Measurements from ENCODE around the gene PLCL1.

Gene PLCL1

DNA sequence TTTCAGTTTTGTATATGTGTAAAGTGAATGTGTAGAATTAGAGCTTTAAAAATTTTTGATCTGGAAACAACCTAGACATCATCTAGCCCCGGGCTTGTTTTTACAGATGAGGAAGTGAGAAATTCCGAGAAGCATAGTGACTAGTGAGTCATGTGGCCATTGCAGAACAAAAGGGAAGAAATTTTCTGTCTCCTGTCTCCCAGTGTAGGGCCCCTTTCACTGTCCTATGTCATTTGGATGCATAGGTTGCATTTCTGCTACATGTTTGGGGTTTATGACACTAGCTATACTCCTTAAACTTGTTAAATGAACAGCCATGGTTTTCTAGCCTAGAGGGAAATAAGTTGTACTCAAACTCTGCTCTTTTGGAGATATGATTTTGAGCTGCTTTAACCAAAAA lies 84.6 kb downstream of the PLCL1 start:
- DNase-seq = peak; percentile 91 to 97

DNA sequence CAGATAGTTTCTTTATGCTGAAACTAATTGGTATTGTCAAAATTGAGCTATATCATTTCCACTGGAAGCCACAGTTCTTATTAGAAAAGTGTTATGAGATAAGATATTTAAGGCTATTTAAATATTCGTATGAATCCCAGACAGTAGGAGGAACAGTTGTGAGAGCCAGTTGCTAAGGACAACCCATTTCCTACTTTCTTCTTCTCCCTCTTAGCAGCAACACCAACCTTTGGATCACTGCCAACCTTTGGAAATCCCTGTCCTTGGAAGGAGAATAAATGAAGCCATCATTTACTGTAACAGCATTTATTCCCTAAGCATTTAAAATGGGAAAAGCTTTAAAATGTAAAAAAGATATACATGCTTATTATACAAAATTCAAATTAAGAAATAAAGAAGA lies 85.8 kb downstream of the PLCL1 start:
- peak; percentile 43 to 53 for DNase-seq

- DNase-seq = no peak
Observed at GRCh38 chr2:197891897-197892442, 87.6 kb downstream of the PLCL1 start.

DNA sequence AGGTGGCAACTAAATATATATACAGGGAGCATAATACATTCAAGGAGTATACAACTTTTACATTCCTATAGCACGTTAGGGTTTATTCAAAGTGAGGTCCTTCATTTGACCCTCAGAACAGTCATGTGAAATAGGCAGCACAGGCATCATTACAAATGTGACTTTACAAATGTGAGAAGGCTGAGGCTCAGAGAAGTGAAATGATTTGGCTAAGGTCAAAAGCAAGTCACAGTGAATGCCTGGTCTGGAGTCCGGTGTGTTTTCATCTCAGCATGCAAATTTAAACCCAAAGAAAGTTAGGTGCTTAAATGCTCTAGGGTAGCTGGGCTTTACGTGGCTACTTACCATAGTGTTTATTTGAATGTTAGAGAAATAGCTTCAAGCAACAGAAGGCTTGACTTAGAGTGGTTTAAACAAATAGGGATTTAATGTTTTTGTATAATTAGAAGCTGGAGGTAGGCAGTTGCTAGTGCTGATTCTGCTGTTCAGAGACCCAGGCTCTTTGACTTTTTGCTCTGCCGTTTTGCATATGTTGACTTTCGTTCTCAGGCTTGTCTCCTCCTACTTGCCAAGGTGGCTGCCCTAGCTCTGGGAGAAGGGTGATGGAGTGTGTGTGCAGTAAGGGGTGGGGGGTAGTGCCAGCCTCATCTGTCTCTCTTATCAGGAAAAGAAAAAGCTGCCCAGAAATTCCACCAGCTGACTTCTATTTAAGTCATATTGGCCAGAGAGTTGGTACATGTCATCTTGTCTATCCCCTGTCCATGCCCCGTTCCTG lies 89.2 kb downstream of the PLCL1 start:
- DNase-seq = no peak

GRCh38 chr2:197894751-197895274 lies 90.4 kb downstream of the PLCL1 start:
- DNase-seq = peak; percentile 26 to 32

DNA sequence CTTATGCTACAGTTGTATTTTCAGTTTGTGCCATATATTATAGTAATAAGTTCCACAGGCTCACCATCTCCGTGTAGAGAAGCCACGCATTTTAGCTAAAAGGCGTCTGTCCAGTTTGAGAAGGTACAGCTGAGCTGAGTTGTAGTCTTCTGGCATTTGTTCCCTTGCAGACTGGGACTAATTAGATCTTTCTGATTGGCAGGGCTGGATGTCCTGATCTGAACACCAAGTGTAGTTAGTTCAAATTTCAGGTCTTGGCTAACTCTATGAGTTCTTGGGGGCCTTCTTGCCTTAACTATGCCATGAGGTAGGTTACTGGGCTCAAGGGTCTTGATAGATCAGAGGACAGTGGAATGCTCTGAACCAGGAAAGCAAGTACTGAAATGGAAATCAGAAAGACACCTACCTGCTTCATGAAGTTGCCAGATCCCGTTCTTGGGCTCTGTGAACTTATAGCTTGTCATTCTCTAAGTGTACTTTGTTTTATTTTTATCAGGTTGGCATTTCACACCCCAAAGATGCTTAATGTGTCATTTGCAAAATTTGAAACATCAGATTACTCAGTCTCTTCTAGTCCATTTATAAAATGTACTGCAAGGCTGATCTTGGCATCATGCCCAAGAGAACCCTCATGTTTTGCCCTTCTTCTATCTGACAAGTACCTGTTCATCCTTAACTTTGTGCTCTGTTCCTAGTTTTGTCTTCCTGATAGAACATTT lies 93.7 kb downstream of the PLCL1 start:
- no peak for DNase-seq

GRCh38 chr2:197904446-197904845 lies 100.1 kb downstream of the PLCL1 start:
- peak; percentile 72 to 93 for DNase-seq

- peak; percentile 33 to 40 for DNase-seq
Observed at GRCh38 chr2:197908156-197908555, 103.8 kb downstream of the PLCL1 start.

GRCh38 chr2:197908990-197909776 lies 104.8 kb downstream of the PLCL1 start:
- DNase-seq = peak; percentile 57 to 75

GRCh38 chr2:197911667-197912066 lies 107.3 kb downstream of the PLCL1 start:
- DNase-seq = no peak

- DNase-seq = no peak
Observed at GRCh38 chr2:197913084-197913483, 108.7 kb downstream of the PLCL1 start.

DNA sequence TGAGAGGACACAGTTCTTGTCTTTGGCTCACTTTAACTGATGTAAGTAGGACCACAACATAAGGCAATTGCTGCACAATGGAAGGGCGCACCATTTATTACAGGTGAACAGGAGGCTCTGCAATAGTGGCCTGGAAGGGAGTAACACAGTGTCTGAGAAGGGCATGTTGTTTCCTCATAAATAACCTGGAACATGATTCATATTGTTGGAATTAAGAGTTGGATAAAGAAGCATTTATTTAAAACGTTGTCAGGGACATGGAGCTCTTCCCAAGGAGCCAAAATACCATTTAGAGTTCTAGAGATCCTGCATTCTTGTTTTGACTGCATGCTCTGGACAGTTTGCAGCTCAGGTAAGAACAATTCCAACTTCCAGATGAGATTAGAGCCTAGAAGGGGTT lies 110.4 kb downstream of the PLCL1 start:
- no peak for DNase-seq

DNA sequence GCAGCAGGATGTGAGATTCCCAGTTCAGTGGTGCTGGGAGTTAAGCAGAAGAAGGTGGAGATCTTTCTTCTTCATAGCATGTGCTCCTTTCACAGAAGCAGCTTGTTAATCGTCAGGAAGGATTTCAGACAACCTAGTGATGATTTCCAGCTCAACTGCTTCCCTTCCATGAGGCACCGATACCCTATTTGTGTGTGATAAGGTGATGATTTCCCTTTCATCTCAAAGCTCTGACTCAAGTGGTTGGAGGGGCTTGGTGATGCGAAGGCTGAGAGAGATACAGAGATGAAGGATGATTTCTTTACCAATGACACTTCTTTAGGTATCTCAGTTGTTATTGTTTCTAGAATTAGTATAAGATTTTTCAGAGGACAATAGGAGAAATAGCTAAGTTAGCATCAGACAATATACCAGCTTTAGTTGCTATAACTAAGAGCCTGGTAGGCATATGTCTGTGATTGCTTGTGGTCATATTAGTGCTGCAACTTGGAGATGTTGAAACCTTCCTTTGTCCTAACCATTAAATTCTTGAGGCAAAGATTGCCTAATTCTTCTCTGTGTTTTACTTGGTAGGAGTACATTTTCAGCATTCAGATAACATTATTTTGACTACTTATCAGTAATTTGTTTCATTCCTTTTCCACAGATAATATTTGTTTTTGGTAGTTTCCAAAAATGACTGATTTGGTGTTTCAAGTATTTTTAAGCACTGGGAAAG lies 111.3 kb downstream of the PLCL1 start:
- peak; percentile 71 to 80 for DNase-seq

DNA sequence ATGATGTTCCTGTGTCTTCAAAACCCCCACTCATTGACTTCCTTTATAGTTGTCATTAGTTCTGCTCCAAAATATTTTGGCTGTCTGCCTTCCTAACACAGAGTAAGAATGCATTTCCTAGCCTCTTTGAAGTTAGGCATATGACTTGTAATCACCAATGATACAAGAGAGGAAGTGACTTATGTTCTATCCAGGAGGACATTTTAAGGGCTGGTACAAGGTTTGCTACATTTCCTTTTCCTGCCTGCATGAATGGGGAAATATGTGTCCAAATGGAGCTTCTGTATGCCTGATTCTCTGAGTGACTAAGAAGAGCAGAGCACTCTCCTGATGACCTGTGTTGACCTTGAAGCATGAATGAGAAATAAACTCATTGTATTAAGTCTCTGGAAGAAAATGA lies 115.1 kb downstream of the PLCL1 start:
- peak; percentile 21 to 39 for DNase-seq

DNA sequence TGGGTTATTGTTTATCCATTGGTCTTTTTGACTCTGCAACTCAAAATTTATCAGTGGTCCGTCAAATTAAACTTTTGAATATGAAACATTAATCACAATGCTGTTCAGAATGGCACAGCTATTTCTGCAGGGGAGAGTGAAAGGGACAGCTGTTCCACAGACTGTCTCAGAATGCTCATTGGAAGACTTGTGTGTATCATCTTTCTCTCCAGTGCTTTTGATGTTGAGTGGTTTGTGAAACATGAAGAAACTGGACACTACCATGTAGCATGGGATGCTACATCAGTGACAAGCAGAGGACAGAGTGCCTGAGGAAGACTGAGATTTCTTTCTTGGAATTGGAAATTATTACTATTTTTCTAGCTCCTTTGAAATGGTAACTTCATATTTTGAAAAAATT lies 115.7 kb downstream of the PLCL1 start:
- DNase-seq = no peak

DNA sequence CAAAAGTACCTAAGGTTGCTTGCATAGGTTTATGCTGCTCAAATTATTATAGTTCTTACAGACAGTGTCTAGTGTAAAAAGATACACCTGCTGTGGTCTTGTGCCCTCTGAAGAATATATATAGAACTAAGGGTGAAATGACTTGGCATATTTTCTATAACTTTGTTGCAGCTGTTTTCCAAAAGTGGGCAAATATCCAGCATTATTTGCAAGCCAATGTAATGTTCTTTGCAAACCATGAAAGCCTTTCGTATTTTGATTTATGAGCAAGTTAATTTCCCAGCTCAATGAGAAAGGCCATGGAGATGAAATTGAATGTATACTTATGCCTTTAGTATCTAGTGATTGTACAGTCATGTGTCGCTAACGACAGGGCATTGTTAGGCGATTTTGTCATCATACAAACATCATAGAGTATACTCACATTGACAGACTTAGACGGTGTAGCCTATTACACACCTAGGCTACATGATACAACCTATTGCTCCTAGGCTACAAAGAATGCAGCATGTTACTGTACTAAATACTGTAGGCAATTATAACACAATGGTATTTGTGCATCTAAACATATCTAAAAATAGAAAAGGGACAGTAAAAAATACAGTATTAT lies 116.3 kb downstream of the PLCL1 start:
- DNase-seq = no peak

GRCh38 chr2:197924483-197924882 lies 120.1 kb downstream of the PLCL1 start:
- no peak for DNase-seq

DNA sequence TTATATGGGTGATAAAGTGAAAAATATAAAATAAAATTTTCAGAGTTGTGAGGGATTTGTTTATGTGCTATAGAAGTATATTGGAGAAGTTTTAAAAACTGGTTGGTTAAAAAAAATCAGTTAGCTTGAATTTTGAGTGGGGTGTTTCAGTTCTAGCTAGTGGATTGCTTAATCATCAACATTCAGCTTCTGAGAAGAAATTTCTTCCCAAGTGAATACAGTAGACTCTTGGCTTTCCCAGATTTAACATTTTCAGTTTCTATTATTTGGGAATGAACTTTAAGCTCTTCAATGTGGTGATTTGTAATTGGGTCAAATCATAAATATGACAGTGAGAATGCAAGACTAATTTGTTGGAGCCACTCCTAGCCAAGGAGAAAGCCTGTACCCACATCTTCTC lies 120.8 kb downstream of the PLCL1 start:
- DNase-seq = no peak

DNA sequence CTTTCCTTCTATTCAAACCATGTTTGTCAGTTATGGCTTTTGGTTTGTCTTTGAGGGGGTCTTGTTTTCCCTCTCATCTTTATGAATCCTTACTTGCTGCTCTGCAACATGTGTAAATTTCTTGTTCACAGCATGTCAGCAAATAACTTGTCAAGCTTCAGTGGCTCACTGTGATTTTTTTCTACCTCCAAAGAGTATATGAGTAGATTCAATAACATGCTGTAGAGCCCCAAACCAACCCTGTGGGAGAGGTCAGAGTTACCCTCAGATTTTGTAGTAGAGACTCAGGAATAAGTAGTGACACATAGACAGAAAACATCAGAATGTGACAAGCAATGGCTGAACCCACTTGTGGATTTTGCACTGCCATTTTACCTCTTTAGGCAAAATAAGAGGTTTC lies 121.6 kb downstream of the PLCL1 start:
- DNase-seq = no peak

- DNase-seq = no peak
Observed at GRCh38 chr2:197926673-197927072, 122.3 kb downstream of the PLCL1 start.

GRCh38 chr2:197927994-197928393 lies 123.6 kb downstream of the PLCL1 start:
- DNase-seq = peak in 1 of 2 donors; percentile 11

All from inflammatory macrophage treated with lipopolysaccharide for 1 hour (primary cell).